HG03432 (cell line): ENCODE data around the gene GLG1.

ENCODE experiments used
- ATAC-seq: cut with Tn5 transposase; IDR thresholded peaks from one replicate; pipeline ENCODE4 v1.9.1; 2021; ENCODE audit warnings: mild to moderate bottlenecking, moderate library complexity; ENCODE audit not compliant: unreplicated experiment

GLG1 gene

GRCh38 chr16:74485916-74486315 is 121.0 kb downstream of the GLG1 start:
- ATAC-seq: no peak

- no peak for ATAC-seq
Observed at GRCh38 chr16:74480150-74481029, 126.5 kb downstream of the GLG1 start.

GRCh38 chr16:74477226-74477625 is 129.7 kb downstream of the GLG1 start:
- no peak for ATAC-seq

- no peak for ATAC-seq
Observed at GRCh38 chr16:74474416-74474815, 132.5 kb downstream of the GLG1 start.

- ATAC-seq: no peak
Observed at GRCh38 chr16:74472540-74472939, 134.4 kb downstream of the GLG1 start.

GRCh38 chr16:74472010-74472409 is 134.9 kb downstream of the GLG1 start:
- no peak for ATAC-seq

- no peak for ATAC-seq
Observed at GRCh38 chr16:74469946-74470478, 136.9 kb downstream of the GLG1 start.

GRCh38 chr16:74468807-74469525 is 137.9 kb downstream of the GLG1 start:
- no peak for ATAC-seq

- peak; percentile 79 for ATAC-seq
Observed at GRCh38 chr16:74466872-74467271, 140.0 kb downstream of the GLG1 start.

- ATAC-seq: no peak
Observed at GRCh38 chr16:74465851-74466685, 140.8 kb downstream of the GLG1 start.

GRCh38 chr16:74465281-74465680 is 141.6 kb downstream of the GLG1 start:
- ATAC-seq: no peak

- peak; percentile 52 for ATAC-seq
Observed at GRCh38 chr16:74463888-74464287, 143.0 kb downstream of the GLG1 start.

- ATAC-seq: no peak
Observed at GRCh38 chr16:74462361-74462760, 144.6 kb downstream of the GLG1 start.

- ATAC-seq: no peak
Observed at GRCh38 chr16:74461826-74462225, 145.1 kb downstream of the GLG1 start.

- ATAC-seq: no peak
Observed at GRCh38 chr16:74460542-74460941, 146.4 kb downstream of the GLG1 start.

- ATAC-seq: no peak
Observed at GRCh38 chr16:74456290-74456625, 150.7 kb downstream of the GLG1 start.

GRCh38 chr16:74455619-74456289 is 151.2 kb downstream of the GLG1 start:
- no peak for ATAC-seq

GRCh38 chr16:74455213-74455612 is 151.7 kb downstream of the GLG1 start:
- ATAC-seq: no peak

GRCh38 chr16:74451951-74452758 is 154.8 kb downstream of the GLG1 start:
- peak; percentile 92 for ATAC-seq
